Spleen (tissue), 13 donors: ENCODE data around the gene LCE2D. TPM values are rescaled to one million over a fixed set of nuclear protein-coding genes. Genes with fewer than 3 reads are reported as not detected.

Experiments
- DNase-seq: peaks from one replicate; pipeline ENCODE4 v3.0.0-alpha.2; 2020
- H3K27ac ChIP-seq, 8 donors: fragments of 200-600 bp; sonication (generic) in 7 of 8; 1 replicate in 4 of 8; 2 replicates in 4 of 8; pipeline versions ENCODE4 v1.5.0 to v1.8.0; 2016 to 2021; ENCODE audit warnings: inconsistent platforms in 4 of 8, mild to moderate bottlenecking in 4 of 8, moderate library complexity in 1 of 8
- H3K27me3 ChIP-seq, 7 donors: fragments of 200-600 bp; sonication (generic) in 6 of 7; replicated peaks in 1 of 7; 1 replicate in 4 of 7; 2 replicates in 3 of 7; pipeline versions ENCODE4 v1.5.0 to v1.8.0; 2016 to 2021; ENCODE audit warnings: inconsistent platforms in 3 of 7, mild to moderate bottlenecking in 1 of 7
- H3K36me3 ChIP-seq, 6 donors: fragments of 200-600 bp; sonication (generic) in 5 of 6; 1 replicate in 4 of 6; 2 replicates in 2 of 6; pipeline versions ENCODE4 v1.5.0 to v1.8.0; 2016 to 2021; ENCODE audit warnings: inconsistent platforms in 2 of 6
- H3K4me1 ChIP-seq, 6 donors: fragments of 200-600 bp; sonication (generic) in 5 of 6; 1 replicate in 3 of 6; 2 replicates in 3 of 6; pipeline versions ENCODE4 v1.5.0 to v1.8.0; 2016 to 2021; ENCODE audit warnings: inconsistent platforms in 3 of 6
- H3K4me3 ChIP-seq, 8 donors: fragments of 200-600 bp; sonication (generic) in 7 of 8; 1 replicate in 4 of 8; 2 replicates in 4 of 8; pipeline versions ENCODE4 v1.5.0 to v1.8.0; 2016 to 2021; ENCODE audit warnings: inconsistent platforms in 4 of 8, mild to moderate bottlenecking in 4 of 8, moderate library complexity in 2 of 8
- H3K9me3 ChIP-seq, 8 donors: fragments of 200-600 bp; sonication (generic) in 7 of 8; 1 replicate in 4 of 8; 2 replicates in 4 of 8; pipeline versions ENCODE4 v1.5.0 to v1.8.0; 2016 to 2021; ENCODE audit warnings: inconsistent platforms in 4 of 8
- CTCF ChIP-seq, 11 experiments: fragments of 200-600 bp in 7 of 11; fragments of 450-650 bp in 4 of 11; sonication (generic) in 4 of 11; IDR thresholded peaks in 8 of 11; conservative IDR thresholded peaks in 3 of 11; 1 replicate in 7 of 11; 2 replicates in 4 of 11; pipeline versions ENCODE4 v1.4.0 to v1.8.0; 2016 to 2021; ENCODE audit warnings: antibody characterized with exemption in 11 of 11, inconsistent platforms in 4 of 11, mild to moderate bottlenecking in 1 of 11
- POLR2A ChIP-seq, 3 donors: fragments of 450-650 bp; IDR thresholded peaks; one replicate each; pipeline ENCODE4 v1.5.1; 2017; ENCODE audit warnings: antibody characterized with exemption in 3 of 3, mild to moderate bottlenecking in 1 of 3
- POLR2AphosphoS5 ChIP-seq, 3 donors: sonication (generic); formaldehyde crosslinking; IDR thresholded peaks; one replicate each; pipeline ENCODE4 v1.5.1; 2017; ENCODE audit warnings: antibody characterized with exemption in 3 of 3
- WGBS, 5 donors: extraction: QIAGEN DNeasy Blood & Tissue Kit in 3 of 5; methylation state at CpG; one replicate each; pipeline versions ENCODE4 v1.1.5 to v1.1.7; 2013 to 2018; 5-methylcytosine and 5-hydroxymethylcytosine counted together
- intact Hi-C: fragments of 100-400 bp; cut with DNase I; formaldehyde crosslinking; loops from one replicate; pipeline ENCODE4 v1.15.0; 2023; ENCODE audit warnings: low total_unique reads
- long read RNA-seq, 2 donors: transcript quantifications; one replicate each; lab custom pipeline, GENCODE V29; 2026
- polyA plus RNA-seq, 3 donors: library from polyadenylated mRNA; stranded (reverse); fragments of 200-250 nt; gene quantifications; one replicate each; pipeline ENCODE4 v1.2.1, GENCODE V29; 2013
- total RNA-seq, 7 donors: library from RNA; depleted of rRNA in 3 of 7; stranded (reverse); fragments of >200 nt in 3 of 7; fragmentation: NEBNext Ultra II Directional in 4 of 7; extraction: Animal tissue kit (Norgen Biotek cat#: 25700) in 4 of 7; gene quantifications; one replicate each; pipeline versions ENCODE4 v1.1.0 to v1.2.1, GENCODE V29; 2016 to 2021
- donor health status: healthy with polysubstance abuse.
- donor health status: DM: no; HTN: no; CAD: no; lungs with moderate emphysema.
- donor health status: DM: no; HTN: no; CAD: no.
- donor health status: Bipolar disorder and iron deficiency.
- donor health status: healthy.
- donor health status: DM: no; HTN: no; CAD: no.
- donor health status: DM: yes; HTN: yes; CAD: no.

LCE2D gene
- total RNA-seq (not detected), polyA plus RNA-seq (not detected)
- long read RNA-seq, donor 1, result 0 reads
- long read RNA-seq, donor 2, result 0 reads

GRCh38 chr1:152663098-152663497 lies at the start of gene LCE2D:
TSS of gene LCE2D (plus strand) at chr1:152663380. CDS start at chr1:152664106, 726 bp downstream.
- 59 to 72% (median 66%) methylated on average over 3 of the region's 3 CpGs for WGBS, 5 donors
- intact Hi-C loops, result no loop called here
- peaks cover 0 to 28% (median 0%) of the 10 kb centered on the region in 7 donors for H3K27me3 ChIP-seq
- peaks cover 0 to 4% (median 0%) of the 10 kb centered on the region in 8 donors for H3K9me3 ChIP-seq
- no peak for DNase-seq
- no peaks in the 10 kb centered on the region for H3K36me3 ChIP-seq
- H3K27ac ChIP-seq, result no peak within 1 kb of the TSS
- H3K4me1 ChIP-seq, result no peaks in the 10 kb centered on the region
- H3K4me3 ChIP-seq, result no peak within 1 kb of the TSS
- no peak for TF ChIP-seq POLR2AphosphoS5 (IDR thresholded peaks at IDR 0.05)
- TF ChIP-seq CTCF (IDR thresholded peaks at IDR 0.05 in 8 of 11, conservative IDR thresholded peaks at IDR 0.05 in 3 of 11), result no peak
- TF ChIP-seq POLR2A (IDR thresholded peaks at IDR 0.05), result no peak

GRCh38 chr1:152613511-152613910 lies 49.7 kb upstream of the LCE2D start, which contains the start of gene LCE3B:
TSS of gene LCE3B (plus strand) at chr1:152613811. CDS start at chr1:152613811, 0 bp downstream.
- TF ChIP-seq CTCF (IDR thresholded peaks at IDR 0.05 in 8 of 11, conservative IDR thresholded peaks at IDR 0.05 in 3 of 11) (no peak), POLR2A (IDR thresholded peaks at IDR 0.05) (no peak), POLR2AphosphoS5 (IDR thresholded peaks at IDR 0.05) (no peak)
- 86 to 100% (median 93%) methylated on average over 1 of the region's 1 CpG; no CpG with 5 or more reads in 2 of the 5 donors for WGBS, 5 donors
- no peak for DNase-seq
- Histone ChIP-seq H3K4me3 (no peak within 1 kb of the TSS), H3K4me1 (no peaks in the 10 kb centered on the region), H3K27ac (no peak within 1 kb of the TSS), H3K27me3 (no peaks in the 10 kb centered on the region), H3K36me3 (no peaks in the 10 kb centered on the region), H3K9me3 (peaks cover 0 to 14% (median 13%) of the 10 kb centered on the region in 8 donors)
- intact Hi-C loops, result no loop called here

- Histone ChIP-seq H3K36me3 (no peaks in the 10 kb centered on the region), H3K27ac (no peak overlapping the region), H3K27me3 (peaks cover 0 to 35% (median 0%) of the 10 kb centered on the region in 7 donors), H3K4me3 (no peak overlapping the region), H3K4me1 (no peaks in the 10 kb centered on the region), H3K9me3 (peaks cover 0 to 36% (median 28%) of the 10 kb centered on the region in 8 donors)
- TF ChIP-seq CTCF (IDR thresholded peaks at IDR 0.05 in 8 of 11, conservative IDR thresholded peaks at IDR 0.05 in 3 of 11), result no peak
- TF ChIP-seq POLR2AphosphoS5 (IDR thresholded peaks at IDR 0.05), result no peak
- WGBS, 5 donors, result 42 to 77% (median 68%) methylated on average over 3 of the region's 3 CpGs
- intact Hi-C loops, result loop anchor here (5.0 kb wide), 1 partner anchor 50 kb away; no protein-coding TSS in a partner anchor
- no peak for DNase-seq
Measured at GRCh38 chr1:152621993-152622392, 41.2 kb upstream of the LCE2D start.

GRCh38 chr1:152622803-152623202 lies 40.4 kb upstream of the LCE2D start, which contains the start of gene LCE3A:
TSS of gene LCE3A (minus strand) at chr1:152623103. CDS start at chr1:152623103, 0 bp downstream.
- Histone ChIP-seq H3K9me3 (peaks cover 0 to 29% (median 21%) of the 10 kb centered on the region in 8 donors), H3K4me1 (no peaks in the 10 kb centered on the region), H3K27me3 (peaks cover 0 to 35% (median 0%) of the 10 kb centered on the region in 7 donors), H3K36me3 (no peaks in the 10 kb centered on the region), H3K27ac (no peak within 1 kb of the TSS), H3K4me3 (no peak within 1 kb of the TSS)
- 24 to 39% (median 33%) methylated on average over 2 to 10 of the region's 10 CpGs for WGBS, 5 donors
- no peak for DNase-seq
- TF ChIP-seq CTCF (IDR thresholded peaks at IDR 0.05 in 8 of 11, conservative IDR thresholded peaks at IDR 0.05 in 3 of 11), result no peak
- no peak for TF ChIP-seq POLR2A (IDR thresholded peaks at IDR 0.05)
- TF ChIP-seq POLR2AphosphoS5 (IDR thresholded peaks at IDR 0.05), result no peak
- intact Hi-C loops, result loop anchor here (5.0 kb wide), 1 partner anchor 51 kb away; no protein-coding TSS in a partner anchor
